ENCODE results near the gene CSMD2. TPM values are rescaled to one million over a fixed set of nuclear protein-coding genes. Genes with fewer than 3 reads are reported as not detected.

CSMD2 gene
- total and polyA plus RNA-seq, 2 of the 4 experiments (the other 2 are of a cell fraction): under 0.01 to 0.36 TPM

- H3K4me3 ChIP-seq (ENCODE audit: insufficient read depth, low read depth, low read length): no peak overlapping the region
- no peak overlapping the region for H3K27ac ChIP-seq (ENCODE audit: insufficient read depth, low read length)
- H3K4me2 ChIP-seq (ENCODE audit: low read depth, low read length): no peak overlapping the region
- ChIA-PET CTCF (no interaction called here), POLR2A (ENCODE audit: unreplicated experiment) (no interaction called here)
- H2BK15ac ChIP-seq (ENCODE audit: low read depth, low read length): no peak overlapping the region
- H3K9me3 ChIP-seq (ENCODE audit: control insufficient read depth, insufficient read depth, low read length): peaks cover 24% of the 10 kb centered on the region
- ATAC-seq (ENCODE audit: low read depth) (no peak), DNase-seq (no peak)
- H3K9ac ChIP-seq (ENCODE audit: low read depth, low read length): no peak overlapping the region
- H3K4ac ChIP-seq (ENCODE audit: low read depth, low read length): no peak overlapping the region
- no peak overlapping the region for H4K8ac ChIP-seq (ENCODE audit: low read depth in 2 of 2, low read length in 2 of 2)
- WGBS, 2 experiments (ENCODE audit: extremely low coverage in 2 of 2, insufficient read length in 1 of 2): 57% methylated on average over 1 of the region's 5 CpGs; no CpG with 5 or more reads in 1 of the 2 experiments
- no peak overlapping the region for H3K14ac ChIP-seq (replicated peaks; ENCODE audit: low read depth, low read length)
- H3K23ac ChIP-seq (ENCODE audit: low read depth, low read length): no peak overlapping the region
- no peak overlapping the region for H3K18ac ChIP-seq (ENCODE audit: low read depth, low read length)
- dilution Hi-C loops (cut with HindIII; ENCODE audit: low sequenced_read_pairs, unreplicated experiment): no loop called here
- no peak overlapping the region for H2BK20ac ChIP-seq (ENCODE audit: low read depth, low read length)
- no peak overlapping the region for H3K56ac ChIP-seq (ENCODE audit: extremely low read depth, insufficient read depth, low read length)
- no peak overlapping the region for H2BK120ac ChIP-seq (ENCODE audit: low read depth, low read length)
- no peaks in the 10 kb centered on the region for H3K27me3 ChIP-seq (ENCODE audit: control insufficient read depth, insufficient read depth, low read length)
- no peak overlapping the region for H4K5ac ChIP-seq (ENCODE audit: low read depth, low read length)
- no peaks in the 10 kb centered on the region for H3K9me1 ChIP-seq (ENCODE audit: insufficient read depth, low read length)
- no peaks in the 10 kb centered on the region for H3K4me1 ChIP-seq (ENCODE audit: control insufficient read depth, insufficient read depth, low read length)
- TF ChIP-seq FOS (IDR thresholded peaks at IDR 0.05; ENCODE audit: low read depth, low read length) (no peak), POLR2A (IDR thresholded peaks at IDR 0.05; ENCODE audit: low read depth, low read length) (no peak), MAZ (IDR thresholded peaks at IDR 0.05; ENCODE audit: borderline replicate concordance, low read depth, low read length) (no peak), CTCF (conservative IDR thresholded peaks at IDR 0.05; ENCODE audit: low read depth, low read length) (no peak), MXI1 (IDR thresholded peaks at IDR 0.05; ENCODE audit: borderline replicate concordance, low read depth, low read length) (no peak), SMC3 (IDR thresholded peaks at IDR 0.05; ENCODE audit: low read depth, low read length) (no peak)
- in situ Hi-C loops (cut with MboI; ENCODE audit: low sequenced_read_pairs): no loop called here
- H2BK5ac ChIP-seq (ENCODE audit: low read depth, low read length, poor library complexity, severe bottlenecking): no peak overlapping the region
- H4K91ac ChIP-seq (ENCODE audit: insufficient read depth, low read depth, low read length): no peak overlapping the region
- no peak overlapping the region for H2AK5ac ChIP-seq (ENCODE audit: low read depth, low read length)
- H2AK9ac ChIP-seq (replicated peaks; ENCODE audit: low read depth, low read length, poor library complexity): no peak overlapping the region
- no TSS peak for BruUV-seq (replicated peaks)
- no peaks in the 10 kb centered on the region for H3K36me3 ChIP-seq (ENCODE audit: control insufficient read depth, insufficient read depth, low read length)
- H3K79me1 ChIP-seq (ENCODE audit: low read depth in 1 of 2, low read length in 2 of 2): no peaks in the 10 kb centered on the region
- H2AFZ ChIP-seq (replicated peaks; ENCODE audit: low read length, poor library complexity): no peak overlapping the region
- intact Hi-C loops (cut with micrococcal nuclease): no loop called here
- H4K20me1 ChIP-seq (ENCODE audit: insufficient read depth, low read length): no peaks in the 10 kb centered on the region
Observed at GRCh38 chr1:34130306-34130705, 34.7 kb downstream of the CSMD2 start.
